GM19455 (cell line): ENCODE data around the gene TCF4.

ENCODE experiments used
- ATAC-seq: cut with Tn5 transposase; IDR thresholded peaks from one replicate; pipeline ENCODE4 v1.9.1; 2021; ENCODE audit not compliant: unreplicated experiment

TCF4 gene

DNA sequence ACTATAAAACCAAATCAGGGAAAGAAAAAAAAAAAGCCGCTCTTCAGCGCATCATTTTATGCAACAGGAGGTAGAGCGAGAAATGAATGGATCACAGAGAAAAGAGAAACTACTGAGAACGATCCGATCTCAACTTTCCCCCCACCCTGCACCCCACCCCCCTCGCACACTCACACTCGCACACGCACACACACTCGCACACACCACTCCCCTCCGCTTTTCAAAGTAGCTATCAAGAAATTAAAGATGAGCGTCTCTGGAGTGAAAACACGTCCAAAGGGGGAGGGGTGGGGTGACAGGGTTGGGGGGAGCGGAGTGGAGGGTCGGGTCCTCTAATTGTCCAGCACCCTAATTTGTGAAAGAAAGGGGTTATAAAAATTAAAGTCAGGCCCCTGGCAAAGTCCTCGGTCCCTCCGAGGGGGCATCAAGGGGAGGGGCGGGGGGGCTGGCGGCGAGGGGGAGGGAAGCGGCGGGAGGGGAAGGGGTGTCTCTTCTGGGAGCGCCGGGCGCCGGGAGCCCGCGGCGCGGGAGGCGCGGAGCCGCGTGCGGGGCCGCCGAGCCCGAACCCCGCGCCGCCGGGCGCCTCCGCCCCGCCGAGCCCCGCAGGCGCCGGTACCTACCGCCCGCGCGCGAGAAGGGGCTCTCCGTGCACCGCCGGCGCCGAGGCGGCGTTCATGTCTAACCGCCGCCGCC, 428 bp downstream of the TCF4 start:
- no peak for ATAC-seq

DNA sequence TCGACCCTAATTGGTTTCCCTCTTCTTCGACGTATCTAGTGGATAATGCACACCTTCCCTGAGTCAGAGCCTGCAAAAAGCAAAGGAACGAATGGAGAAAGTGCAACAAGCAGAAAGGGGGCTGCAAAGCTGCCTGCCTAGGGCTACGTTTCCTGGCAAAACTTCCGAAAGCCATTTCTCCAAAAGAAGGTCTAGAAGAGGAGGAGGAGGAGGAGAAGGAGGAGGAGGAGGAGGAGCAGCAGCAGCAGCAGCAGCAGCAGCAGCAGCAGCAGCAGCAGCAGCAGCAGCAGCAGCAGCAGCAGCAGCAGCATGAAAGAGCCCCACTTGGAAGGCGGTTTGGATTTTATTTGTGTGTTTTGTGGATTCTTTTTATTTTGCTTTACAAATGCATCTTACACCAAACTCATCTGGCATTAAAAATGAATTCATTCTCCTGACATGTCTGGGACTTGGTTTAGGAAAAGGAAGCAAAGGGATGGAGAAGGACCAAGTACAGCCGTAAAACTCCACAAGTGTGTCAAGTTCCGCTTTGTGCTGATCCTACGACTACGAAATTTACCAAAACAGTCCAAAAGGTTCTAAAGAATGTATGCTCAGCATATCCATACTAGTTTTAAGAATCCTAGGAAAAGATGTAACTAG, 2.0 kb downstream of the TCF4 start:
- no peak for ATAC-seq

- ATAC-seq = no peak
These were observed 2.7 kb downstream of the TCF4 start for GRCh38 chr18:55585065-55585919.

DNA sequence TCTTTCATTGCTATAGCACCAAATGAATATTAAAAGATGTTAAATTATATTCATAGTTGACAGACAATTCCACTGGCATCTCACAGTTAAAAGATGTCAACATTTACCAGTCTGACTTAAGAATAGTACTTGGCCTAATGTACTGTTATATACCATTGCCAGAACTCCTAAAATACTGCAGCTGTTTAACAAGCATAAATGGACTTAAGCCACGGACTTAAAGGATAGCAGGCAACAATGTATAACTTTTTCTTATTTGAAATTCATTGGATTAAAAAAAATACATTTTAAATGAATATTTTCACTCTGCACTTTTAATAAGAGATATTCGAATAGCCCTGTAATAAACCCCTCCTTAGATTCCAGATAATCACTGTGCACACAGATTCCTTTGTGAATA, 3.8 kb downstream of the TCF4 start:
- ATAC-seq = no peak

- ATAC-seq = no peak
These were observed 5.7 kb downstream of the TCF4 start for GRCh38 chr18:55582325-55582724.

DNA sequence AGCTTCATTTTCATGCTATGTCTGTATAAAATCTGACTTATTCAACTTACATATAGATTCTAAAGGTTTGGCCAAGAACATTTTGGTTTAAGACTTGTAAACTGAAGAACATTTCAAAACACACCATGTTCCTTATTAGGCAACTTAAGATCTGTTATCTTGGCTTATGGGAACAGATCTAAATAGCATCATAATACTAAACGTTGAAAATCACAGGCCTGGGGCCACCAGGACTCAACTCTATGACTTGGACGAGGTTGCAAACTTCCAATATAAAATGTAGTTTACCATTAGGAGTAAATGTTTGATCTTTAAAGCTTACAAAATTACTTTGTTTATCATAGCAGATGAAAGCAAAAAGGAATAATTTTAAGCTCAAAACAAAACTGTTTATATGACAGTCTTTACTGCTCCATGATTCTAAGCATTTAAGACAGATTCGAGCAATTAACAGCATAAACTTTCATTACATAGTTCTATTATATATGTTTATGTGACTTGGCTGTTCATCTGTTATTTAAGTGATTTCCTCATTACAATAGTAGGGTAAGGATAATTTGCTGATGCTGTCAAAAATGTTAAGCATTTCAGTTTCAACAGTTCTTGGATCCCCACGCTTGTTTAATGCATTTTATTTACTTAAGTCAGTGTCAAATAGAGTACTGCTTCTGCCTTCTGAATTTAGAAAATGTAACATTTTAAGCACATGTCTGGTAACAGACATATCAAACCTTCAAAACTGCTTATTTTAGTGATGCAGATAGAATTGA, 8.3 kb downstream of the TCF4 start:
- ATAC-seq = no peak

DNA sequence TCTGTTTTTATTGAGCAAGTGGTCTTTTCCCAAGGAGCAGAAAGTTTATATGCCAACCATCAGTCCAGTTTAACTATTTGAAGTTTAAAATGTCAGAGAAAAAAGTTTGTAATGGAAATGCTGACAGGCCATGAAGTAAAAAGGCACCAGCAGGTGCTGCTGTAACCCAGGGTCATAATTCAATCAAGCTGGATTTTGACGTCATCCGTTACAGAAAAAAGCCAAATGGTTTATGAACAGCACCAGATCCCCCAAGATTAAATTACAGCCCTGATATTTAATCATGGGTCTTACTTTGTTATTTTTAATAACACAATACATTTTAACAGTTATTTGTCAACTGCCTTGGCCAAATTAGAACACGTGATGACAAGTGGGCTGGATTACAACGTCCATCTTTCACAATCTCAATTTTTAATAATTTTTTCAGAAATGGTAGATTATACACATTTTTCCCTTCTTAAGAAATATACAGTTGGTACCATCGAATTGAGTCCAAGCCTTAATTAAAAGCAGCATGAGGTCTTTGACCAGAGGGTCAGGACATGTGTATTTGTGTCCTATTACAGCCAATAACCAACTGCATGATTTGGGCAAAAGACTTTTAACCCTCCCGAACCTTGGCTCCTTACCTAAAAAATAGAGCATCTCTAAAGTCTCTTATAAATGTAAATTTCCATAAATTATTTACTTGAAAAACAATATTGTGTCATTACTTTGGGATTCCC, 10.0 kb downstream of the TCF4 start:
- ATAC-seq = no peak

- ATAC-seq = no peak
These were observed 12.0 kb downstream of the TCF4 start for GRCh38 chr18:55576001-55576400.

DNA sequence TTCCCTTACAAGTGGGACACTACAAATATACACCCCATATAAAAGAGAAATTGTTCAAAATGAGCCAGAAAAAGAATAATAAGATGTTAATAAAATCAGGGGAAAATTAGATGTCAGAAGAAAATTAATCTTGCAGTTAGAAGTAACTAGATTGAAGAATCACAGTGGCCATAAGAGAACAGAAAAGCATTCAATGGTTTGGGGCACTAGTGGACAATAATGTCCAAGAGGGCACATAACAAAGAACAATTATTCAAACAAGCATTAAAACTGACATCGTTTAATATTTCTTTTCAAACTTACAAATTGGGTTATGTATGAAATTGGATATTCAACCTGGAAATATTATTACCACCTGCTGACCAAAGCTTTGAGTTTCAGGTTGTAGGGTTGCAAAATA, 12.9 kb downstream of the TCF4 start:
- no peak for ATAC-seq

GRCh38 chr18:55573386-55573785, 14.6 kb downstream of the TCF4 start:
- no peak for ATAC-seq

DNA sequence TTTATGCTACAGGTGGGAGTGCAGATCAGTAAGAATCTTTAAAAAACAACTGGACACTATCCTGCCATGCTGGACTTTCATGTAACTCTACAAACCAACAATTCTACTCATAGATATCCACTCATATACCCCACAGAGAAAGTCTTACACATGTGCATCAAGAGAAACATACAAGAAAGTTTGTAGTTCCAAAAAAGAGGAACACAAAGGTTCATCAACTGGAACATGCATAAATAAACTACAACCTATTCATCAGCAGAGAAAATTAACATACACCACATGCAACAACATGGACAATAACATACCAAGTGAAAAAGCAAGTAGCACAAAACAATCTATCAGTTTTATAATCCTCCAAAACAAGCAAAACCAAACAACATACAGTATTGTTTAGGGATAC, 17.0 kb downstream of the TCF4 start:
- no peak for ATAC-seq

DNA sequence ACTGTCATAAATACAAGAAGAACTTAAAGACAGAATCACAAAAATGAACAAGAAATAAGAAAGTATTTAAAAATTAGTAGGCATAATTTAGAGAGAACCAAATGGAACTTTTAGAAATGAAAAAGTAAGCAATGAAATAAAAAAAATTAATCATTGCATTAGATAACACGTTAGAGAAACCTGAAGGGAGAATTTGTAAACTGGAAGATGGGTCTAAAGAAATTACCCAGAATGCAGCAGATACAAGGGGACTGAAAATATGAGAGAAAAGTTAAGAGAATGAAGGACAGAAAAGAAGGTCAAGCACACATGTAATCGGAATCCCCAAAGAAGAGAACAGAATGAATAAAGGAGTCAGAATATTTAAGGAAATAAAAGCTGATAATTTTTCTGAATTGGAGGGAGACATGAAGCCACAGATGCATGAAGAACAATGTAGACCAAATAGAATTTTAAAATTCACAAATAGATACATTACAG, 21.5 kb downstream of the TCF4 start:
- no peak for ATAC-seq

DNA sequence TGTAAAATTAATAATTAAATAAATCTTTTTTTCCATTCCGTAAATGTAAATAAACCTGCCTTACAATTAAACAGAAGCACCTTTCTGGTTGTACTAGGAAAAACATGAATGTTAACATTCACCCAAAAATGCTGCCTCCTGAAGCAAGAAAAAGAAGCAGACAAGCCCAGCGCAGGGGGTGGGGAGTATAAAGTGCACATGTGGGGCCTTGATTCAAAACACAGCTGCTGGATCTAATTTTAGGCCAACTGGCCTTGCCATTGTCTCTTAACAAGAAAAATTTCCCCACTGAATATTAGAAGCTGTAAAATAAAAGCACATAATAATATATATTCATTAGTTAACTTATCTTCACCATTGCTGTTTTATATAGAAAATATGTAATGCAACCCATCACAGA, 28.3 kb downstream of the TCF4 start:
- ATAC-seq = no peak

- ATAC-seq = no peak
These were observed 30.8 kb downstream of the TCF4 start for GRCh38 chr18:55557211-55557610.

DNA sequence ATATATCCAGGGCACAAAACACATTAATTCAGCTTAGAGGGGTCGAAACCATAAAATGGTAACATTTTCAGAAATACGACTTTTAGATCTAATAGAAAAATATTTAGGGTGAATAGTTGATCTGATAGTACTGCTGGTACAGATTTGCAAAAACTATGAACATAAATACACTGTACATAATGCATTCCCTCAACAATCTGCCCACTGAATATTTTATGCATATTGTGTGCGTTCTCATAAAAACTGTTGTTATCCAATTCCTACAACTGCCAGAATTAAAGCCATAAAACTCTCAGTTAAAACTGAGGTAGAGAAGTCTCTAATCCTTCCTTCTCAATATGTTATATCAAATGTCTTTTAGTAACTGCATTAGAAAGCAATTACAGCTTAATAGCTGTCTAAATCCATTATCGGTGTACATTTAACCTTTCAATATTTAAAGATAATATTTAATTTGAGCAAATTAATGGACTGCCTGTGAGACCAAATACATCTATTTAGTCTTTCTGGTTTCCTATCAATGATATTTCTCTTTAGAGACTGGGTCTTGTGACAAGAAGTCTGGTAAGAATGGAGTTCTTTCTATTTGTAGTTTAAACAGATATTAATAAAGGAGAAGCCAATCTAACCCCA, 32.5 kb downstream of the TCF4 start:
- no peak for ATAC-seq

DNA sequence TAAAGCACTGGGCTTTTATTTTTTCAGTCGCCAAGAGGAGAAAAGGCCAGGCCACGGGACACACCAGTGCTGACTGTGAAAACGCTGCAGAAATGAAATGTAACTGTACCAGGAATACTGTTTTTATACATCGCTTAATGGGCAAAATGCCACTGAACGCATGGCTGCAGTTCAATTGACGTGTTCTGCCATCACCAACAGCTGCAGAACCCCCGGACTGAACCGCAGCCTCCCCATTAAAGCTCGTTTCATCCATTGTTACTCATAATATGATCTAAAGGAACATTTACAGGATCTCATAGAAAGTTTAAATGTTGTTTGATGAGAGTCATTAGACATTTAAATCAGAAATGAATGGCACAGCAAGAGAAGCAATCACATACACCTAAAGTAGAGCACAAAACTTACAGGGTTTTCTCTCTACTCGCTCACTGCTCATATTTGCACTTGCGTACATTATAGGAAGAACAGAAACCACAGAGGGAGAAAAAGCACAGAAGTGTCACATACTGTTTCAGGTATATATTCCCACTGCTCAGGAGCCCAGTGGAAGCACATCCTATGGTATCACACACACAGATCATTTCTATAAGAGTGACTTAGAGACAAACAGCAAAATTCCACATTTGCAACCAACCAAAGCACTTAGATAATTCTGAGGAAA, 35.3 kb downstream of the TCF4 start:
- no peak for ATAC-seq

DNA sequence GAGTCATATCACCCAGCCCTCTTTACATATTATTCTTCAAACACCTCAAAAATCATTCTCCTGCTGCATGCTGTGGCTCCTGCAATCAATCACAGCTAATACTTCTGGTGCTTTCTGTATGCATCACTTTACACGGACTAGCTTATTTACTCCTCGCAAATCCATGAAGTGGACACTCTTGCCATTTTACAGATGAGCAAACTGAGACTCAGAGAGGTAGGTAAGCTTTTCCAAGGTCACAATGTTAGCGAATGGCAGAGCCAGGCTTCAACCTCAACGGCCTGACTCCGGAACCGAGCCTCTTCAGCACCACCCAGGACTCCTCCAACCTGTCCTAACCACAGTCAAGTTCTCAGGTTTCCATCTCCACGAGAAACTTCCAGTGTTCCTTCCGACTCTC, 36.8 kb downstream of the TCF4 start:
- ATAC-seq = no peak

DNA sequence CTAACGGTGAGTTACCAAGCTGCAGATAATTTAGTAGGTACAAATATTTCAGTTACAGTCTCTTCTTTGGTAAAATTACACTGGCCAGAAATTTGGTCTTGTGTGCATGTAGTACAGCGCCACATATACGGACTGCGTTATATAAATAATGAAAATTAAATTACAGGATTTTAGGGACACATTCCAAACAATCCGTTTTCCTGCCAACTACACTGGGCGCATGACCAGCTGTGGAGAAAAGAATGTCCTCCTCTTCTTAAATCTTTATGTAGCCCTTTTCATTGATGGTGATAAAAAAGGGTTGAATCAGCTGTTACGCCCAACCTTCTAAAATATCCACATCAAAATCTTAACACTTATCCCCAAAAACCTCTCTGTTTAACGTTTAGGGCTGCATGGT, 37.5 kb downstream of the TCF4 start:
- no peak for ATAC-seq

GRCh38 chr18:55549474-55550104, 38.4 kb downstream of the TCF4 start:
- ATAC-seq = no peak
